Epithelial cell of proximal tubule (primary cell): ENCODE results near the gene INCA1. TPM values are rescaled to one million over a fixed set of nuclear protein-coding genes. Genes with fewer than 3 reads are reported as not detected.

ENCODE experiments used
- DNase-seq: peaks from one replicate; pipeline ENCODE4 v3.0.0-alpha.2; 2011; ENCODE audit warnings: low read depth
- H3K4me3 ChIP-seq: 2 replicates; pipeline ENCODE4 v1.5.1; 2011; ENCODE audit warnings: low read depth, mild to moderate bottlenecking, low read length
- total RNA-seq: library from RNA; depleted of rRNA; stranded (reverse); fragments of >200 nt; gene quantifications from 2 replicates; pipeline ENCODE4 v1.2.3, GENCODE V29; 2015
- TF ChIP-seq, protein P1 (sequence below): conservative IDR thresholded peaks from 2 replicates; pipeline ENCODE4 v1.5.1; 2012; ENCODE audit warnings: low read depth, mild to moderate bottlenecking, low read length

Gene INCA1
- total RNA-seq, 1 donor from 2014 or later, result not detected

DNA sequence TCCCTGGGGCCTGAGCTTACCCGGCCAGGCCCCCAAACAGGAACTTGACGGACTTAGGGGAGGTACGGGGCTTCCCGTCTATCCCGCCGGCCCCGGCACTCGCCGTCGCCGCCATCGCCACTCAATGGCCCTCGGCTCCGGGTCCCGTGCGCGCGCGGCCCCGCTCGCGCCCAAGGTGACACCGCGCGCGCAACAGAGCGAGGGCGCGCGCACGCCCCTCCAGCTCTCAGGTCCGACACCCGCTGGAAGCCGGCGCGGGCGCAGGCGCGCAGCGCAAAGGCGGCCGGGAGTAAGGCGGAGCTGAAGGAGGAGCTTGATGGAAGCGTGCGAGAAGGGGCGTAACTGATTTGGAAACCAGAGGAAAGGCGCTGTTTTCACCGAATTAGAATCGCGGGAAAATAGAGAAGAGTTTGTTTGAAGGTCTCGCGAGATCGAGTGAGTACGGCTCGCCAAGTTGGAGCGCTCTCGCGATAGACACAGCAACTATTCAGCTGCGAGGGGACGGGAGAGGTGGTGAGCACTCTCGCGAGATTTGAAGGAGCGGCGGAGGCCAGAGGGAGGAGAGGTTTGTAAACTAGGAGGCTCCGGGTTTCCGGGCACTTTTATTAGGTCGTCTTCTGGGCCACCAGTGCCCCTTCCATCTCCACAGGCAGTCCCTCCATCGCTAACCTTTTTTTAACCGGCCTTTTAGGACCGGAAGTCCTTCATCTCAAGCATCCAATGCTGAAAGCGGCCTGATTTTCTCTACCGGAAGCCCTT, 57.3 kb downstream of the INCA1 start, which contains the start of the genes RNF167 and SLC25A11:
TSS of gene RNF167 (plus strand) at position 473 of the 759 bp plus-strand sequence. CDS start 642 bp downstream, outside the sequence.
TSS of gene SLC25A11 (minus strand) at position 251 of the 759 bp plus-strand sequence. CDS start at position 115, 136 bp downstream.
- peak; percentile 98 for DNase-seq
- TF ChIP-seq, protein P1, sequence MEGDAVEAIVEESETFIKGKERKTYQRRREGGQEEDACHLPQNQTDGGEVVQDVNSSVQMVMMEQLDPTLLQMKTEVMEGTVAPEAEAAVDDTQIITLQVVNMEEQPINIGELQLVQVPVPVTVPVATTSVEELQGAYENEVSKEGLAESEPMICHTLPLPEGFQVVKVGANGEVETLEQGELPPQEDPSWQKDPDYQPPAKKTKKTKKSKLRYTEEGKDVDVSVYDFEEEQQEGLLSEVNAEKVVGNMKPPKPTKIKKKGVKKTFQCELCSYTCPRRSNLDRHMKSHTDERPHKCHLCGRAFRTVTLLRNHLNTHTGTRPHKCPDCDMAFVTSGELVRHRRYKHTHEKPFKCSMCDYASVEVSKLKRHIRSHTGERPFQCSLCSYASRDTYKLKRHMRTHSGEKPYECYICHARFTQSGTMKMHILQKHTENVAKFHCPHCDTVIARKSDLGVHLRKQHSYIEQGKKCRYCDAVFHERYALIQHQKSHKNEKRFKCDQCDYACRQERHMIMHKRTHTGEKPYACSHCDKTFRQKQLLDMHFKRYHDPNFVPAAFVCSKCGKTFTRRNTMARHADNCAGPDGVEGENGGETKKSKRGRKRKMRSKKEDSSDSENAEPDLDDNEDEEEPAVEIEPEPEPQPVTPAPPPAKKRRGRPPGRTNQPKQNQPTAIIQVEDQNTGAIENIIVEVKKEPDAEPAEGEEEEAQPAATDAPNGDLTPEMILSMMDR, result no peak
- H3K4me3 ChIP-seq, result peak within 1 kb of the TSS; percentile 93

DNA sequence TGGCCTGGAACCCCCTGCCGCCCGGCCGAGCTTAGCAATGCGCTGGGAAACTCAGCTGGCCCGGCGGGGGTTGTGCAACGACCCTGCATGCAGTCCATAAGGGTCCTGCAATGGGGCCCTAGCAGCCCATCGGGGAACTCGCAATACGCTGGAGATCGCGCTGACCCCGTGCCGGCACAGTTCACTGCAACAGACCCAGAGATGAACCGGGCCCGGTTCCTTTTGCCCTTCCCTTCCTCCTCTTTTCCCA, 57.9 kb downstream of the INCA1 start:
- TF ChIP-seq, protein P1, result no peak
- no peak for DNase-seq
- peak overlapping the region; percentile 93 for H3K4me3 ChIP-seq

DNA sequence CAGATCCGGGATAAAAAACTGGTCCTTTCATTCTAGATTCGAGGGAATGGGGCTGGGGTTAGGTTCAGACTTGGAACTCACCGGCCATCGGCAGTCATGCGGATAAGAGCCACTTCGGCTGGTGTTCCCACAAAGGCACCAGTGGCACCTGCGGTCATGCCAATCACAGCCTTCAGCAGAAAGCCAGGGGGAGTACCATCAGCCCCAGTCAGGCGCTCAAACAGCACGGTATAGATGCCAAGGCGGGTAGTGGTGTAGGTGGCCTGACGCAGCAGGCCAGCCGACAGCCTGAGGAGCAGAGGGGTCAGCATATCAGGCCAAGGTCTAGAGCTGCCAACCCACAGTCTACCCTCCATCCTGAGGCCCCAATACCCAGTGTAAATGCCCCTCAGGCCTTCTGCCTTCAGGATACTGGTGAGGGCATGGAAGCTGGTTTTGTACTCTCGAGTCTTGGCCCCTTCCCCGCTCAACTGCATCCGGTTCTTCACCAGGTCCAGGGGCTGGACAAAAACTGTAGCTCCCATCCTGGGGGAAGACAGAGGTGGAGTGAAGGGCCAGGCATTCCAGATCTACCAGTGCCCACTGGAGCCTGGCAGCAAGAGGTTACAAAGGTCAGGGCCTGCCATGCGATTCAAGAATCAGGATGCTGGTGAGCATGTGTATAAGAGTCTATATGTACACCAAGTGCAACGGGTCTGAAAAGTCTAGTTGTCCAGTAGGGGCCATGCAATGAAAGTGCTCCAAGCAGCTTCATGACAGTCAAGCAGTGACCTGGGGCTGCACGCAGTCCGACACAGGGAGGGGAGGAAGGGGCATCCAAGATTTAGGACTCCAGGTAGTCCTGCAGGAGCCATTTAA, 58.4 kb downstream of the INCA1 start:
- TF ChIP-seq, protein P1, result no peak
- DNase-seq, result no peak
- peak overlapping the region; percentile 93 for H3K4me3 ChIP-seq

Other genes with a start within 250 kb of the INCA1 start
- gene TM4SF5, start 225.6 kb downstream of the INCA1 start, total RNA-seq, result not detected in 2 replicates
- not detected in 2 replicates for gene VMO1, start 211.2 kb downstream of the INCA1 start, total RNA-seq
- not detected in 2 replicates for gene GLTPD2, start 208.6 kb downstream of the INCA1 start, total RNA-seq
- 264 and 337 TPM in 2 replicates for gene PSMB6, start 201.4 kb downstream of the INCA1 start, total RNA-seq
- gene PLD2, start 190.4 kb downstream of the INCA1 start, total RNA-seq, result 15.7 and 19.5 TPM in 2 replicates
- 20.5 and 39.9 TPM in 2 replicates for gene MINK1, start 164.2 kb downstream of the INCA1 start, total RNA-seq
- 1.3 and 1.4 TPM in 2 replicates for gene C17orf107, start 98.0 kb downstream of the INCA1 start, total RNA-seq
- gene CHRNE, start 94.4 kb downstream of the INCA1 start, total RNA-seq, result 1.0 TPM in 1 of 2 replicates, not detected in the other
- not detected in 2 replicates for gene GP1BA, start 65.2 kb downstream of the INCA1 start, total RNA-seq
- 45.5 and 72.9 TPM in 2 replicates for gene SLC25A11, start 57.5 kb downstream of the INCA1 start, total RNA-seq
- gene RNF167, start 57.3 kb downstream of the INCA1 start, total RNA-seq, result 49.0 and 55.1 TPM in 2 replicates
- gene PFN1, start 49.0 kb downstream of the INCA1 start, total RNA-seq, result 1,802 and 2,074 TPM in 2 replicates
- gene ENO3, start 46.4 kb downstream of the INCA1 start, total RNA-seq, result 0.43 and 2.0 TPM in 2 replicates
- gene SPAG7, start 29.7 kb downstream of the INCA1 start, total RNA-seq, result 67.7 and 80.8 TPM in 2 replicates
- 10.6 and 16.7 TPM in 2 replicates for gene CAMTA2, start 9.8 kb downstream of the INCA1 start, total RNA-seq
- 75.0 and 81.3 TPM in 2 replicates for gene KIF1C, start 428 bp upstream of the INCA1 start, total RNA-seq
- 0.07 and 1.3 TPM in 2 replicates for gene SLC52A1, start 37.9 kb upstream of the INCA1 start, total RNA-seq
- 1.2 and 1.7 TPM in 2 replicates for gene ZFP3, start 80.9 kb upstream of the INCA1 start, total RNA-seq
- gene ZNF232, start 114.4 kb upstream of the INCA1 start, total RNA-seq, result 5.4 and 8.7 TPM in 2 replicates
- not detected in 2 replicates for gene USP6, start 118.5 kb upstream of the INCA1 start, total RNA-seq
- 1.7 and 3.3 TPM in 2 replicates for gene ZNF594, start 194.3 kb upstream of the INCA1 start, total RNA-seq
- not detected in 2 replicates for gene SCIMP, start 237.3 kb upstream of the INCA1 start, total RNA-seq